ENCODE measurements around the gene CLEC4G.

Gene CLEC4G

DNA sequence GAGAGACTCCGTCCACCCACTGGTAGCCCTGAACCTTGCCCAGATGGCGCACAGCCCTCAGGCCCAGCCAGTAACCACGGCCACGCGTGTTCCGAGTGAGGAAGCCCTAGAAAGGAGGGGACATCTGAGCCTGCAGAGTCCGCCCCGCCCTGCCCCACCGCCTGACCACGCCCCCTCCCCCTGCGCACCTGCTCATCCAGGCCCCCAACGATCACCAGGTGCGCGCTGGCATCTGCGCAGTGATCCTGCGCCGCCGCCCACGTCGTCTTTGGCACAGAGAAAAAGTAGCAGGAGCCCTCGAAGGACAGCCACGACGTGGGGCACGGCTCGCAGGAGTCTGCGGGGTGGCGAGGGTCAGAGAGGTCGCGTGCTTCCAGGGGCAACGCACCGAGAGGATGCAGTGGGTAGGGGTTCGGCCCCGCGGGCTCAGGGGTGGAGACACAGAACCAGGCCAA is 2.1 kb downstream of the CLEC4G start:
- in situ Hi-C loops (cut with MboI; ENCODE audit: low sequenced_read_pairs) = no loop called here

DNA sequence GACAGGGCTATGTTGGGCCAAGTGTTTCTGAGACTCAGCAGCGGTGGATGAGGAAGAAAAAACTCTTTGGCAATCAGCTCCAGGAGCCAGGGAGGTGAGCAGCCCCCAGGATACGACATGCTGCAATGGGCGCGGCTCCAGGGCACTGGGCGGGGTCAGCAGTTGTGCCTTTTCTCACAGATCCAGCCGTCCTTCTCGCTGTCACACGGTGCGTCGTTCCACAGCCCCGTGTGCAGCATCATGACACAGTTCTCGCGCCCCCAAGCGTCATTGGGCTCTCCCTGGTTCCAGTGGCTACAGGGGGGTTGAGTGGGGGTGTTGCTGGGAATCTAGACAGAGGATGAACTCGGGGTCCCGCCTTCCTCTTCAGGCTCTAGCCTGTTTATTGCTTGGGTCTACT is 2.7 kb downstream of the CLEC4G start:
- in situ Hi-C loops (cut with MboI; ENCODE audit: low sequenced_read_pairs) = no loop called here

DNA sequence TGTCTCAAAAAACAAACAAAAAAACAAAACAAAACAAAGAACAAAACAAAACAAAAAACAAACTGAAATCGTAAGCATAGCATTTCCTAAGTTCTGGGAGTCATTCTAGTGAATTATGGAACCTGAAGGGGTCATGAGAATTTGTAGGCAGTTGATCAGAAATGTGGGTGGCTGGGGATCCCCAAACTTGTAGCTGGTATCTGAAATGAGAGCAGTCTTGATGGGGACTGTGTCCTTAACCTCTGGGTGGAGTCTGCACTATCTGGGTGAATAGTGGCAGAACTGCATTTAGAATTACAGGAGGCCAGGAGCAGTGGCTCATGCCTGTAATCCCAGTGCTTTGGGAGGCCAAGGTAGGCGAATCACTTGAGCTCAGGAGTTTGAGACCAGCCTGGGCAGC is 6.1 kb downstream of the CLEC4G start:
- in situ Hi-C loops (cut with MboI; ENCODE audit: low sequenced_read_pairs) = no loop called here

DNA sequence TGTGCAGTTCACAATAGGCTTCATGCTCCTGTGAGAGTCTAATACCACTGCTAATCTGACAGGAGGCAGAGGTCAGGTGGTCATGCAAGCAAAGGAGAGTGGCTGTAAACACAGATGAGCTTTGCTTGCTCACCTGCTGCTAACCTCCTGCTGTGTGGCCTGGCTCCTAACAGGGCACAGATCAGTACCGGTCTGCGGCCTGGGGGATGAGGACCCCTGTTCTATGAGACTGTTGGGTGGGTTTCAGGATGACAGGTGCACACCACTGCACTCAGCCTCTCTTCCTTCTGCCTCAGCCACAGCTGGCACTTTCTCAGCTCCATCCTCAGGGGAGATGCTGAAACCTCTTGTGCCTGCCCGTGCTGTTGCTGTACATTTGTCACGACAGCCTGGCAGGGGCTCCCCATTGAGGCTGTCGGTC is 9.7 kb downstream of the CLEC4G start:
- in situ Hi-C loops (cut with MboI; ENCODE audit: low sequenced_read_pairs) = no loop called here

DNA sequence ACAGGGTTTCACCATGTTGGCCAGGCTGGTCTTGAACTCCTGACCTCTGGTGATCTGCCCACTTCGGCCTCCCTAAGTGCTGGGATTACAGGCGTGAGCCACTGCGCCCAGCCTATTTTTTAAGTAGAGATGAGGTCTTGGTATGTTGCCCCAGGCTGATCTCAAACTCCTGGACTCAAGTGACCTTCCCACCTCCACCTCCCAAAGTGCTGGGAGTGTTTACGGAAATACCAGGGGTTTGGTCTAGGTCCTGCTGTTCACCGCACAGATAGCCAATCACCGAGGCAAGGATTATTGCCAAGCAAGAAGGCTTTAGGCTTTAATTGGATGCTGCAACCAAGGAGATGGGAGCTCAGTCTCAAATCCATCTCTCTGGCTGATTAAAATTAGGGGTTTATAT is 11.6 kb downstream of the CLEC4G start:
- in situ Hi-C loops (cut with MboI; ENCODE audit: low sequenced_read_pairs) = no loop called here

DNA sequence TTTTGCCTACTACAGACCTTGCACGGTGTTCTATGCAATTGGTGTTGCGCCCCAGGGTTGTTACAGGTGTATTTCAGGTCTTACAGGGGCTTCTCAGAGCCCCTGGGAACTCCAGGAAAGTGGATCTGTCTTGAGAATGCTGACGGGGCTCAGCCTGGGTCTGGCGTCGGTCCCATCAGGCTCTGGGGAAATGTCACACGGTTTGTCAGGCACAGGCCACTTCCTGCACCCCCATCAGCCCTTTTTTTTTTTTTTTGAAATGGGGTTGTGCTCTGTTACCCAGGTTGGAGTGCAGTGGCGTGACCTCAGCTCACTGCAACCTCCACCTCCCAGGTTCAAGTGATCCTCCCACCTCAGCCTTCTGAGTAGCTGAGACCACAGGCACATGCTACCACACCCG is 13.2 kb downstream of the CLEC4G start:
- in situ Hi-C loops (cut with MboI; ENCODE audit: low sequenced_read_pairs) = no loop called here

DNA sequence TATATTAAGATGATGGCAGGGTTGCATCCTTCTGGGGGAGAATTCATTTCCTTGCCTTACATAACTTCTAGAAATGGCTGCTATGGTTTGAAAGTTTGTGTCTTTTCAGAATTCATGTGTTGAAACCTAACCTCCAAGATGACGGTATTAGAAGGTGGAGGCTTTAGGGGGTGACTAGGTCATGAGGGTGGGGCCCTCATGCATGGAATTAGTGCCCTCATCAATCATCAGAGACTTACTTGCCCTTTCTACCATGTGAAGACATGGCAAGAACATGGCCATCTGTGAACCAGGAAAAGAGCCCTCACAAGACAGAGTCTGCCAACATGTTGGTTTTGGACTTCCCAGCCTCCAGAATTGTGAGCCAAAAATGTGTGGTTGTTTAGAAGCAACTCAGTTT is 15.1 kb downstream of the CLEC4G start:
- in situ Hi-C loops (cut with MboI; ENCODE audit: low sequenced_read_pairs) = no loop called here

DNA sequence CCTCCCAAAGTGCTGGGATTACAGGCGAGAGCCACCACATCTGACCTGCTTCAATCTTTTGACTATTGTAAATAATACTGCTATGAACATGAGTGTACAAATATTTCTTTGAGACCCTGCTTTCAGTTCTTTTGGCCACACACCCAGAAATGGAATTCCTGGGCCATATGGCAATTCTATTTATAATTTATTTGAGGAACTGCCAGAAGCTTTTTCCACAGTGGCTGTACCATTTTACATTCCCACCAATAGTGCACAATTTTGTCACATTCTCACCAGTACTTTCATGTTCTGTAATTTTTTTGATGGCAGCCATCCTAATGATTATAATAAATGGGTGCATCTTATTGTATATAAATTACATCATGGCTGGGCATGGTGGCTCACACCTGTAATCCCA is 16.2 kb downstream of the CLEC4G start:
- in situ Hi-C loops (cut with MboI; ENCODE audit: low sequenced_read_pairs) = no loop called here

DNA sequence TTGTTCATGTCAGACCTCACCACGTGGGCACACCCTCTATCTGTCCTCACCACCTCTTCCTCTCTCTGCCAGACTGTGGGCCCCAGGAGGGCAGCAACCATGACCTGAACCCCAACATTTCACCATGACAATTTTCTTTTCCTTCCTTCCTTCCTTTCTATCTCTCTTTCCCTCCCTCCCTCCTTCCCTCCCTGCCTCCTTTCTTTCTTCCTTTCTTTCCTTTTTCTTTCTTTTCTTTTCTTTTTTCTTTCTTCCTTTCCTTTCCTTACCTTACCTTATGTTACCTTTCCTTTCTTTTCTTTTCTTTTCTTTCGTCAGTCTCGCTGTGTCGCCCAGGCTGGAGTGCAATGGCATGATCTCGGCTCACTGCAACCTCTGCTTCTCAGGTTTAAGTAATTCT is 21.3 kb downstream of the CLEC4G start:
- in situ Hi-C loops (cut with MboI; ENCODE audit: low sequenced_read_pairs) = no loop called here

DNA sequence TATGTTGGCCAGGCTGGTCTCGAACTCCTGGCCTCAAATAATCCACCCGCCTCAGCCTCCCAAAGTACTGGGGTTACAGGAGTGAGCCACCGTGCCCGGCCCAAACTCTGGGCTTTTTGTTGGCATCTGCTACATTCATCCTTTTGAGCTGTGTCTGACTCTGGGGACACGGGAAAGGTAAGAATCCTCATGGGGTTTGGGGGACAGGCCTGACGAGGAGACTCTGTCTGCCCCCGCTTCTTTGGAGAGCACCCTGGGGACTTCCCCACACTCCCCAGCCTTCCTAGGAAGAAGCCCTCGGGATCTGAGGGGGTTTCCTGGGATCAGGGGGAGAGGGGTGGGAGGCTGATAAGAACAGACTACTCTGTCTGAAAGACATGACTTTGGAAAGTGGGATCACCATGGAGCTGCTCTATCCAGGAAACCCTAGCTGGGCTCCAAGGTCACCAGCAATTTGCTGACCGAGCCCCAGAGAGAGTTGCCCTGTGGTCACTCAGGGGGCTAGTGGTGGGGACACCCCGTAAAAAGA is 21.9 kb downstream of the CLEC4G start:
- in situ Hi-C loops (cut with MboI; ENCODE audit: low sequenced_read_pairs) = no loop called here

DNA sequence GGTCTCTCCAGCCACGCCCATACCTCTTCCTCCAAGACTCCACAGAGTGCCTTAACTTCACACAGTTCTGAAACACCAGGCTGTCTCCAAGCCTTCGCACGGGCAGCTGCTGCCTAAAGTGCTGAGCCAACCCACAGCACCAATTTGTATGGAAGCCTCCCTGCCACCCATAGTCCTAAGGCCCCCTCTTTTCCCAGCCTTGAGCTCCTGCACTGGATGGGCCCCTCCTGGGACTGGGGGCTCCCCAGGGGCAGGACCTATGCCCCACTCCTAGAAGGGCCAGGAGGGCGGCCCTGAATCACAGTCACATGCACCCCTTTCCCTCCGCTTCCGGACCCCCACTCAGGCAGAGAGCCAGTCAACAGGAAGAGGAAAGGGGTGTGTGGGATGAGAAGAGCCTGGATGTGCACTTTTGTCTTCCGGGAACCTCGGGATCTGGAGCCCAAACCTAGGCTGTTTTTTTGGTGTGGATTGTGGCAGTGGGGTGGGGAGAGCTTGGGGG is 24.9 kb downstream of the CLEC4G start:
- in situ Hi-C loops (cut with MboI; ENCODE audit: low sequenced_read_pairs) = no loop called here

DNA sequence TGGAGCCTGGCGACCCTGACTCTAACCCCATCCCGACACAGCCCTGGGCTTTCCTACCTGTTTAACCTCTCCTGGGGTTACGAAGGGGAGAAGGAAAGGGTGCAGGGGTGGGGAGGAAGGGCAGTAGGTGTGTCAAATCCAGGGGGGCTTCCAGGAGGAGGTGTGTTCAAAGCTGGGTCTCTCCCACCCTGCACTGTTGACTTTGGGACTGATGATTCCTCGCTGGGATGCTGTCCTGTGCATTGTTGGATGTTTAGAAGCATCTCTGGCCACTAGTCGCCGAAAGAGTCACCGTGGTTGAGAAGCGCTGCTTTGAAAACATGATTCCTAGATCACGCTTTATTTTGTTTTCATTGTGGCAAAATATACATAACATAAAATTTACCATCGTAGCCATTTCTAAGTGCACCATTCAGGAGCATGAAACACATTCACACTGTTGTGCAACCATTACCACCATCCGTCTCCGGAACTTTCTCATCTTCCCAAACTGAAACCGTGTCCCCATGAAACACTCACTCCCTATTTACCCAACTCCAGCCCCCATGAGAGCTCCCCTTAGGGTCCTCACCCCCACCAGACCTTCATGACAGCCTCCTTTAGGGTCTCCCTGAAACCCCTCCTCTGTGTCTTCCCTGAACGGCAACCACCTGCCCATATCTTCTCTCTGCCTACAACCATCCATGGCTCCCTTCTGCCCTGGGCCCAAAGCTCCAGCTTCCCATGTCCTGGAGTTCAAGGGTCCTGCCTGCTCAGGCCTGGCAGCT is 25.5 kb downstream of the CLEC4G start:
- in situ Hi-C loops (cut with MboI; ENCODE audit: low sequenced_read_pairs) = no loop called here

DNA sequence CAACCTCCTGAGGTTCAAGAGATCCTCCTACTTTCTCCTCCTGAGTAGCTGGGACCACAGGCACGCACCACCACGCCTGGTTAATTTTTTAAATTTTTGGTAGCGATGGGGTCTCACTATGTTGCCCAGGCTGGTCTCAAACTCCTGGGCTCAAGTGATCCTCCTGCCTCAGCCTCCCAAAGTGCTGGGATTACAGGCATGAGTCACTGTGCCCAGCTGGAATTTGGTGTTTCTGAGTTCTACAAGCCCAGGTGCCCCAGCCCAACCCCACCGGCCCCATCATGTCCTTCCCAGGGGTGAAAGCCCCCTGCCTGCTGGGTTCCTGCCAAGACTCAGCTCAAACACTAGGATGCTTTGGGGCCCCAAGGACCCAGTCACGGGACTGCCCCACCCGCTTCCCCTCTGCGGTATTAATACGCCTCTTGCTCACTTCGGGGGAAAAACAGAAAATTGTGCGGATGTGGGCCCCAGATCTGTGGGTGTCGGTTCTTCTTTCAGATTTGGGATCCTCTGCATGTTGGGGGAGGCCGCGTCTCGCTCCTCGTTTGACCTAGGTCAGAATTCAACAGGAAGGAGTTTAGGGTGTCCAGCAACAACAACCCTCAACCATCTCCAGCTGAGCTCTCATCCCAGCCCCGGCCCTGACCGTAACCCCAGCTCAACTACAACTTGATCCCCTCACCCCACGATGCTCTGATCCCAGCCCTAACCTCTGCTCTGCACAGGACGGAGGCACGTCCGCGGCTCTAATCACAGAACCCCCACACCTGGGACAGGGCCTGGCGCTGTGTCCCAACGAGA is 26.3 kb downstream of the CLEC4G start:
- in situ Hi-C loops (cut with MboI; ENCODE audit: low sequenced_read_pairs) = no loop called here

DNA sequence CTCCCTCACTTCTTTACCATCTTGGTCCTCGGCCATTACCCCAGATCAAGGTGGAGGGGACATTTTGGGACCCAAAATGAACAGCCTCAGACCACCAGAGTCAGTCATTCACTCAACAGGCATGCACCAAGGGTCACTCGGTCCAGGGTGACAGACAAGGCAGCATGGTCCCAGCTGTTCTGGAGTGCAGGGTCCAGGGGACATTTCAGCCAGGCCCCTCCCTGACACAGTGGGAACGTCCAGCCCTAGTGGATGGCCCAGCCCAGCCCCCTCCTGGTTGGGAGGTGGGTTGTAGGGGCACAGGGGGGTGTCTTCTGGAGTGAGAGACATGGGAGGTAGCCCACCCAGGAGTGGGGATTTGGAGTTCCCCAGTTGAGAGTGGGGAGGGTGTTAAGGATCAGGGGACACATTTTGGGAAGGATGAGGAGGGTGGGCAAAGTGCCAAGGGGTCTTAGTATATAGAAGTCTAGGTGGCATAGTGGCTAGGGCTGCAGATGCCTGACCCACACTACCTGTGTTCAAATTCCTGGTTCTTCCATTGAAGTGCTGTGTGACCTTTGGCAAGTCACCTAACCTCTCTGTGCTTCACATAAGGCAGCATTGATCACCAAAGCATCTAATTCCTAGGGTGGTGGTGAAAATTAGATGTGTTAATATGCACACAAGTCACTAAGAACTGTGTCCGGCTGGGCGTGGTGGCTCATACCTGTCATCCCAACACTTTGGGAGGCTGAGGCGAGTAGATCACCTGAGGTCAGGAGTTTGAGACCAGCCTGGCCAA is 27.4 kb downstream of the CLEC4G start:
- in situ Hi-C loops (cut with MboI; ENCODE audit: low sequenced_read_pairs) = no loop called here

DNA sequence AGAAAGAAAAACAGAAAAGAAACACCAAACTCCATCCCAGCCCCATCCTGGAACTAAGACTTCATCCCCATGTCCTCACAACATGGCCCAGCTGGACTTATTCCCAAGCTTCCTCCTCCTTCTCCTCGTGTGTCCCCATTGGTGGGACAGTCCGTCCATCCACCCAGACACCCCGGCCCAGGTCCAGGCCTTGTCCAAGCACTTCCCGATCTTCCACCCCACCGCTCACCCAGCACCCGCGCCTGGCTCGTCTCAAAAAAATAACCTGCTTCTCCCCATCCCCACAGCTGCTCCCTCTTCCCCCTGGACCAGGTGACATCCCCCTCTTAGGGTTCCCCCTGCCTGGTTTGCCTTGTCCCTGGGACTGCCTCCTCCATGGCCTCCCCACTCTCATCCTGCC is 28.6 kb downstream of the CLEC4G start:
- in situ Hi-C loops (cut with MboI; ENCODE audit: low sequenced_read_pairs) = no loop called here

DNA sequence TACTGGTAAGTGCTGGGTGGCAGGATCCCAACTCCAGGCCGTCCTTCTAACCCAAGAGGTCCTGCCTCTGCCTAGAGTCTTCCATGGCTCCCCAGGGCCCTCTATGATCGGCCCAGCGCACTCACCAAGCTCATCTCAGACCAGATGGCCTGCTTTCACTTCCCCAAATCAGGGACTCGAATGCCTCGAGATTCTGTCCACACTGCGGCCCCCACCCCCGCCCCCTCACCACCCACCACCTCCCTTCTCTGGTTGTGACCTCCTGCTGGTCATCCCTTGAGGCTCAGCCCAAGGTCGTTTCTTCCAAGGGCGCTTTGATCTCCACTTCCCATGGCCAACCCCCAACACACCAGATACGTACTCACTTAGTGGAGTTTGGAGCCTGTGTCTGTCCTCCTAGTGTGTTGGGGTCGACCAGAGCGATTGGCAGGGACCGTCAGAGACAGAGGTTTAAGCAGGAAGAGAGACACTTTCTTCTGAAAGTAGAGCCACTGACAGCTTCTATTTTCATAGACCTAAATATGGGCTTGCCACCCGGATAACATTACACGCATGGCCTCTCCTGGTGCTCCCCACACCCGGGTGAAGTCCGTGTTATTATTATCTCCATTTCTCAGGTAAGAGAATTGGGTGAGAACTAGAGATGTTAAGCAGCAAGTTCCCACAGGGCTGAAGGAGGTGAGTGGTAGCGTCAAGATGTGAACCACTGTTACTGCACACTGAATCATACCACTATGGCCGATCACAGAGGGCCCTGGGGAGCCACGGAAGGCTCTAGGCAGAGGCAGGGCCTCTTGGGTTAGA is 30.1 kb downstream of the CLEC4G start, which contains the start of gene FCER2:
Gene FCER2 (minus strand): TSS at position 478 of the 804 bp plus-strand sequence. CDS start 2,371 bp downstream, outside the sequence.
- in situ Hi-C loops (cut with MboI; ENCODE audit: low sequenced_read_pairs) = no loop called here

DNA sequence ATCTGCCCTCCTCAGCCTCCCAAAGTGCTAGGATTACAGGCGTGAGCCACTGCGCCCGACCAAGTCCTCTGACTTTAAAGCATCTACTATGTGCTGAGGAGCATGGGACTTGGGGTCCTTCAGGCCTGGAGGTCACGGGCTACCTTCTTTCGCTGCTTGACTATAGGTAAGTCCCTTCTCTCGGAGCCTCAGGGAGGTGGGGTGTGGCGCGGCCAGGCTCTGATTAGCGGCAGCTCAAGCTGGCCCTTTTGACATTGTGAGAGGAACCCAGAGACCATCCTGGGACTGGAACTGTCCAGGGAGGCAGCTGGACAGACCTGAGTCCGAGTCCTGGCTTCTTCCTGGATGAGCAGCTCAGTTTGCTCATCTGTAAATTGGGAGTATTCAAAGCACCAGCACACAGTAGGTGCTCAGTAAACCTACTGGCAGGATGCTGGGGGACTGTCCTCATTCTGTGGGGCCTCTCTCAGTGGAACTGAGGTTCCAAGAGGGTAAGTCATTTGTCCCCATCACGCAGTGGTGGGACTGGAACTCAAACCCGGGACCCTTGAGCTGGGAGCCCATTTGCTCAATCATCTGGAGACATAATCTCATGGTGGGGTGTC is 30.8 kb downstream of the CLEC4G start:
- in situ Hi-C loops (cut with MboI; ENCODE audit: low sequenced_read_pairs) = no loop called here

DNA sequence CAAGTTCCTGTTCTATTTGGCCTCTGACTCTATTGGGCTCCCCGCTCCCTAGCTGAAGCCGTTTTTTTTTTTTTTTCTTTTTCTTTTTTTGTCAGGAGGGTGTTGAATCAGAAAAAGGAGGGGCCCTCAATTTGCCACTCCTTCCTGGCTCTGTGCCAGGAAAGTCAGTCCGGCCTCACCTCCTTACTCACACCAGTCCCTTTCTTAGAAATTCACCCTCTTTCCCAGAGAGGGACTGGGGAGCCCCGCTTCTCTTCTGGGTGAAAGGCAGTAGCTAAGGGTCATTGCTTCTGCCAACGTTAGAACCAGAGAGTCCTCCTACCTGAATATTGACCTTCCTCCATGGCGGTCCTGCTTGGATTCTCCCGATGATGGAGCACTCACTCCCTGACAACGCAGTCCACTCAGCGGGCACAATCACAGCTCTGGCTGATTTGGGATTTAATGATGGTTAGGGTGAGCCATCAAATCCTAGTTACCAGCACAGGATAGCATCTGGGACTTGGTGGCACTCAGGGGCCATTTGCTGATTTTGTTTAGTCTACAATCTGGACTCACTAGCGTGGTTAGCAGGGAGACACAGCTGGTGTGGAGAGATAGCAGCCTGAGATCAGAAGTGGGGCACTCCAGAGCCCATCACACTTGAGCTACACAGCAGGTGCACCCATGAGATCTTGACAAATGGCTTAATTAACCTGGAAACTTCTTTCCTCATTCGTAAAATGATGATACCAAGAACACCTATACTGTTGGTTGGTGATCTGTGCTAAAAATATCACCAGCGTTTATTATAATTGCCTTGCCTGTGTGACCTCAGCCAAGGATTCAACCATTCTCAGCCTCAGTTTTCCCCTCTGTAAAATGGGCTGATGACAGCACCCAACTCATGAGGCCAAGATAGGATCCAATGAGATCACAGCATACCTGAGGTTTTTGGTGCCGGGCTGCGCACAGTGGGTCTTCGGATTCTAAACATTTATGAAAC is 32.2 kb downstream of the CLEC4G start:
- in situ Hi-C loops (cut with MboI; ENCODE audit: low sequenced_read_pairs) = no loop called here

DNA sequence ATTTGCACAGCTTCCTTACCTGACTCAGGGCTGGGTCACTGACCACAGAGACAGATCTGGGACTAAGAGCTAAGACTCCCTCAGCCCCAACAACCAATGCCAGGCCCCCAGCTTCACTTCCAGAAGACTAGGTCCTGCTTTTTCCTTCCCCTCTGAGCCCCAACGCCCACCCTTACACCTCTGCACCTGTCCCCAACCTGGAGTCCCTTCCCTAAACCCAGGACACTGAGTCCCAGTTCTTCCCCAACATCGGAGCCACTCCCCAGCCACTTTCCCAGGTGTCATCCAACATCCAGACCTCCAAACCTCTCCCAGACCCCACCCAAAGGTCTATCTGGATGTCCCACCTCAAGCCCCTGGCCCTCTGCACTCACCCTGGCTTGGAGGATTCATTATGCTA is 32.9 kb downstream of the CLEC4G start:
- in situ Hi-C loops (cut with MboI; ENCODE audit: low sequenced_read_pairs) = no loop called here

All from hTERT RPE-1 (cell line).